Stimulated activated CD8-positive, alpha-beta memory T cell treated with anti-CD3 and anti-CD28 coated beads, Interleukin-12 subunit alpha, Interleukin-12 subunit beta, amount 100 ng/mL, for 24 hours (primary cell): ENCODE data around the gene ZCCHC24.

Source experiments
- DNase-seq: peaks from one replicate; pipeline ENCODE4 v3.0.0-alpha.2; 2020; ENCODE audit errors: extremely low read depth

Gene ZCCHC24

GRCh38 chr10:79446758-79447084 lies 1.3 kb upstream of the ZCCHC24 start:
- no peak for DNase-seq

- no peak for DNase-seq
Observed at GRCh38 chr10:79445977-79446757, 743 bp upstream of the ZCCHC24 start.

- no peak for DNase-seq
Observed at GRCh38 chr10:79444199-79445119, 965 bp downstream of the ZCCHC24 start.

GRCh38 chr10:79443338-79444198 lies 1.9 kb downstream of the ZCCHC24 start:
- DNase-seq = no peak

GRCh38 chr10:79442171-79443040 lies 3.0 kb downstream of the ZCCHC24 start:
- DNase-seq = no peak

- DNase-seq = no peak
Observed at GRCh38 chr10:79441433-79441832, 4.0 kb downstream of the ZCCHC24 start.

GRCh38 chr10:79440281-79440680 lies 5.1 kb downstream of the ZCCHC24 start:
- no peak for DNase-seq

GRCh38 chr10:79438699-79439085 lies 6.7 kb downstream of the ZCCHC24 start:
- DNase-seq = no peak

GRCh38 chr10:79438021-79438698 lies 7.3 kb downstream of the ZCCHC24 start:
- DNase-seq = no peak

- no peak for DNase-seq
Observed at GRCh38 chr10:79437111-79437814, 8.2 kb downstream of the ZCCHC24 start.

- DNase-seq = no peak
Observed at GRCh38 chr10:79436850-79437103, 8.6 kb downstream of the ZCCHC24 start.

GRCh38 chr10:79436066-79436849 lies 9.2 kb downstream of the ZCCHC24 start:
- no peak for DNase-seq

GRCh38 chr10:79435271-79436065 lies 10.0 kb downstream of the ZCCHC24 start:
- no peak for DNase-seq

GRCh38 chr10:79434821-79435251 lies 10.6 kb downstream of the ZCCHC24 start:
- DNase-seq = no peak

GRCh38 chr10:79434223-79434687 lies 11.2 kb downstream of the ZCCHC24 start:
- DNase-seq = no peak

GRCh38 chr10:79433324-79434222 lies 11.9 kb downstream of the ZCCHC24 start:
- no peak for DNase-seq
